ENCODE data around the gene ZNF785. TPM values are rescaled to one million over a fixed set of nuclear protein-coding genes. Genes with fewer than 3 reads are reported as not detected.
"Not testable (repeated sequence)": the region's sequence is repeated elsewhere in the genome, so short reads cannot be mapped to it uniquely, and the experiment has no call there.

The ZNF785 gene
- total RNA-seq: 10.4 TPM

- H3K4me3 ChIP-seq (ENCODE audit: low read length in 3 of 3): peak within 1 kb of the TSS; percentile 93 to 99 (median 98)
- peak within 1 kb of the TSS; percentile 90 for H3K27ac ChIP-seq (ENCODE audit: low read depth, low read length)
- H3K9me3 ChIP-seq (ENCODE audit: control insufficient read depth in 3 of 3, low read length in 3 of 3): no peaks in the 10 kb centered on the region
- peaks cover 18 to 26% (median 20%) of the 10 kb centered on the region in 3 donors for H3K36me3 ChIP-seq (ENCODE audit: control insufficient read depth in 3 of 3, insufficient read depth in 3 of 3, low read length in 3 of 3)
- no peaks in the 10 kb centered on the region for H3K27me3 ChIP-seq (ENCODE audit: control insufficient read depth in 3 of 3, insufficient read depth in 3 of 3, low read length in 3 of 3)
- peaks cover 11 to 15% (median 11%) of the 10 kb centered on the region in 3 donors for H3K4me1 ChIP-seq (ENCODE audit: control insufficient read depth in 3 of 3, insufficient read depth in 3 of 3, low read length in 3 of 3)
- H3K9ac ChIP-seq (ENCODE audit: low read depth in 1 of 3, low read length in 3 of 3): peak within 1 kb of the TSS; percentile 91 to 94 (median 93)
Measured at GRCh38 chr16:30585400-30586191, at the start of gene ZNF785. Gene ZNF785 (minus strand): TSS chr16:30585697. CDS start chr16:30585611, 86 bp downstream.

DNA sequence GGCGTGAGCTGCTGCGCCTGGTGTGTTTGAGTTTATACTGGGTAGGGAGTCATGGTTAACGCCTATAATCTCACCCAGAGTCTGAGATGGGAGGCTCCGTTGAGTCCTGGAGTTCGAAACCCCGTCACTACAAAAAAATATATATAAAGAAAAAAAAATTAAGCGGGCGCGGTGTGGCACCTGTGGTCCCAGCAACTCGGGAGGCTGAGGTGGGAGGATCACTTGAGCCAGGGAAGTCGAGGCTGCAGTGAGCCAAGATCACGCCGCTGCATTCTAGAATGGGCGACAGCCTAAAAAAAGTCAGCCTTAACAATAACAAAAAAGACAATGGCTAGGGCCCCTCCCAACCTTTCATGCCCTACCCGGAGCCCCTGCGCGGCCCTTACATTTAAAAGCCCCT is 48.0 kb upstream of the ZNF785 start:
- peak overlapping the region; percentile 76 to 88 (median 84) for H3K9ac ChIP-seq (ENCODE audit: low read depth in 1 of 3, low read length in 3 of 3)
- no peaks in the 10 kb centered on the region for H3K27me3 ChIP-seq (ENCODE audit: control insufficient read depth in 3 of 3, insufficient read depth in 3 of 3, low read length in 3 of 3)
- H3K4me3 ChIP-seq (ENCODE audit: low read length in 3 of 3): peak overlapping the region; percentile 82 to 91 (median 86)
- H3K36me3 ChIP-seq (ENCODE audit: control insufficient read depth in 3 of 3, insufficient read depth in 3 of 3, low read length in 3 of 3): no peaks in the 10 kb centered on the region
- peaks cover 5 to 9% (median 8%) of the 10 kb centered on the region in 3 donors for H3K4me1 ChIP-seq (ENCODE audit: control insufficient read depth in 3 of 3, insufficient read depth in 3 of 3, low read length in 3 of 3)
- H3K9me3 ChIP-seq (ENCODE audit: control insufficient read depth in 3 of 3, low read length in 3 of 3): no peaks in the 10 kb centered on the region
- H3K27ac ChIP-seq (ENCODE audit: low read depth, low read length): peak overlapping the region; percentile 96

- not testable (repeated sequence) for H3K9ac ChIP-seq (ENCODE audit: low read depth in 1 of 3, low read length in 3 of 3); H3K9me3 ChIP-seq (ENCODE audit: control insufficient read depth in 3 of 3, low read length in 3 of 3); H3K4me3 ChIP-seq (ENCODE audit: low read length in 3 of 3); H3K27me3 ChIP-seq (ENCODE audit: control insufficient read depth in 3 of 3, insufficient read depth in 3 of 3, low read length in 3 of 3); H3K27ac ChIP-seq (ENCODE audit: low read depth, low read length); H3K36me3 ChIP-seq (ENCODE audit: control insufficient read depth in 3 of 3, insufficient read depth in 3 of 3, low read length in 3 of 3)
- H3K4me1 ChIP-seq (ENCODE audit: control insufficient read depth in 3 of 3, insufficient read depth in 3 of 3, low read length in 3 of 3): peaks cover 5 to 10% (median 8%) of the 10 kb centered on the region in 3 donors
Measured at GRCh38 chr16:30632454-30632853, 47.0 kb upstream of the ZNF785 start.

GRCh38 chr16:30628628-30629540 is 43.4 kb upstream of the ZNF785 start:
- Histone ChIP-seq H3K27ac (ENCODE audit: low read depth, low read length) (no peak overlapping the region), H3K4me1 (ENCODE audit: control insufficient read depth in 3 of 3, insufficient read depth in 3 of 3, low read length in 3 of 3) (peaks cover 0 to 6% (median 0%) of the 10 kb centered on the region in 3 donors), H3K36me3 (ENCODE audit: control insufficient read depth in 3 of 3, insufficient read depth in 3 of 3, low read length in 3 of 3) (no peaks in the 10 kb centered on the region), H3K9ac (ENCODE audit: low read depth in 1 of 3, low read length in 3 of 3) (peak overlapping the region in 1 of 3 donors; percentile 57), H3K27me3 (ENCODE audit: control insufficient read depth in 3 of 3, insufficient read depth in 3 of 3, low read length in 3 of 3) (peaks cover 0 to 4% (median 0%) of the 10 kb centered on the region in 3 donors), H3K4me3 (ENCODE audit: low read length in 3 of 3) (peak overlapping the region in 2 of 3 donors; percentile 38 to 73), H3K9me3 (ENCODE audit: control insufficient read depth in 3 of 3, low read length in 3 of 3) (no peaks in the 10 kb centered on the region)

GRCh38 chr16:30626236-30626635 is 40.7 kb upstream of the ZNF785 start:
- peaks cover 0 to 6% (median 0%) of the 10 kb centered on the region in 3 donors for H3K4me1 ChIP-seq (ENCODE audit: control insufficient read depth in 3 of 3, insufficient read depth in 3 of 3, low read length in 3 of 3)
- H3K27me3 ChIP-seq (ENCODE audit: control insufficient read depth in 3 of 3, insufficient read depth in 3 of 3, low read length in 3 of 3): peaks cover 0 to 4% (median 0%) of the 10 kb centered on the region in 3 donors
- H3K4me3 ChIP-seq (ENCODE audit: low read length in 3 of 3): no peak overlapping the region

DNA sequence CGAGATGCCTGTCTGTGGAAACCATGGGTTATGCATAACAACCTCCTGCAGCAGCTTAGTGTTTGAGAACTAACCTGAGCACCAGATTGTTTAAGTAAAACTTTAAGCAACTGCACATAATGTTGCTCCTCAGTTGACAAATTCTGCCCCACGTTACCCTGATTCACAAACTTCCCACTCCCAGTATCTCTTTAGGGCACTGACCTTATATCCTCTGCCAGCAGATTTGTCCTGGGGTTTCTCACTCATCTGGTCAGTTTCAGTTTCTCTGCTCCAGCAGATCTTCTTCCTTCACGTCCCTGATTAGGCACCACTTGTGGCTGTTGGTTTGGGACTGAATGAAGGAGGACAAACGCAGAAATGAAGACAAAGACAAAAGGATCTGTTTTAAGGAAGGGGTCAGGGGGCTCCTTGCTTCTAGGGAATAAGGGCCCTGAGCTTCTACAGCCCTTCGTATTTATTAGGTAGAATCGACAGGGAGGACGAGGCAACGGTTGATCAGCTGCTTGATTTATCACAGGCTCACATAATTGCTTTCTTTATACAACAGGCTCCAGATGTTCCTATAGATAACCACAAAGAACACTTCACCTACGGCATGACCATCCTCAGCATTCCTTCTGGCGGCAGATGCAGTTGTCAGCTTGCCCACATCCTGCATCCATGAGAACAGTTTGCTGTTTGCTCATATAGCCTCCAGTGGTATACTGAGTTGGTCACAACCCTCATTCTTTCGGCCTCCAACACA is 38.2 kb upstream of the ZNF785 start:
- H3K36me3 ChIP-seq (ENCODE audit: control insufficient read depth in 3 of 3, insufficient read depth in 3 of 3, low read length in 3 of 3): no peaks in the 10 kb centered on the region
- peaks cover 0 to 4% (median 0%) of the 10 kb centered on the region in 3 donors for H3K27me3 ChIP-seq (ENCODE audit: control insufficient read depth in 3 of 3, insufficient read depth in 3 of 3, low read length in 3 of 3)
- H3K9me3 ChIP-seq (ENCODE audit: control insufficient read depth in 3 of 3, low read length in 3 of 3): no peaks in the 10 kb centered on the region
- no peak overlapping the region for H3K9ac ChIP-seq (ENCODE audit: low read depth in 1 of 3, low read length in 3 of 3)
- no peak overlapping the region for H3K4me3 ChIP-seq (ENCODE audit: low read length in 3 of 3)
- no peak overlapping the region for H3K27ac ChIP-seq (ENCODE audit: low read depth, low read length)
- peaks cover 0 to 3% (median 0%) of the 10 kb centered on the region in 3 donors for H3K4me1 ChIP-seq (ENCODE audit: control insufficient read depth in 3 of 3, insufficient read depth in 3 of 3, low read length in 3 of 3)

More at GRCh38 chr16:30626236-30626635, 40.7 kb upstream of the ZNF785 start:
- Histone ChIP-seq H3K27ac (ENCODE audit: low read depth, low read length) (no peak overlapping the region), H3K9me3 (ENCODE audit: control insufficient read depth in 3 of 3, low read length in 3 of 3) (no peaks in the 10 kb centered on the region), H3K9ac (ENCODE audit: low read depth in 1 of 3, low read length in 3 of 3) (no peak overlapping the region), H3K36me3 (ENCODE audit: control insufficient read depth in 3 of 3, insufficient read depth in 3 of 3, low read length in 3 of 3) (no peaks in the 10 kb centered on the region)

DNA sequence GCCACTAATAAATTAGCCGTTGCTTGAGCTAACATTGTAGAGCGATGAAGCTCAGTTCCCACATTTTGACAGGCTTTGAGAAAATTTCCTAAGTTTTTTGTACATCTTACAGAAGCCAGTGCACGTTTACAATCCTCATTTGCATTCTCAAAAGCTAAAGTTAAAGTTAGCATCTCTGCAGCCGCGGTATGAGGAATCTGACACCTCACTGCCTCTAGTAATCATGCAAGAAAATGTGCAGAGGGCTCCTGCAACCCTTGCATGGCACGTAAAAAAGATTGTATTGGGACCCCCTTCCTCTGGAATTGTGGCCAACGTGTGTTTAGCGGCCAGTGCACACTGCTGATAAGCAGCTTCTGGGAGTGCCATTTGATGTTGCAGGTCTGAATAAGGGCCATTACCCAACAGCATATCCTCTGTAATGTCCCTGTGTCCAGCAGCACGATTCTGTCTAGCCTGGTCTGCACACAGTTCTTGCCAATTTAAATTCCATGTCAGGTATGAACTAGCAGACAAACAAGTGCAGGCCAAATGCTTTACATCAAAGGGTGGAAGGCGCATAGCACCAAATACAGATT is 37.0 kb upstream of the ZNF785 start:
- no peaks in the 10 kb centered on the region for H3K4me1 ChIP-seq (ENCODE audit: control insufficient read depth in 3 of 3, insufficient read depth in 3 of 3, low read length in 3 of 3)
- H3K27me3 ChIP-seq (ENCODE audit: control insufficient read depth in 3 of 3, insufficient read depth in 3 of 3, low read length in 3 of 3): peaks cover 0 to 4% (median 0%) of the 10 kb centered on the region in 3 donors
- H3K9me3 ChIP-seq (ENCODE audit: control insufficient read depth in 3 of 3, low read length in 3 of 3): no peaks in the 10 kb centered on the region
- H3K4me3 ChIP-seq (ENCODE audit: low read length in 3 of 3): no peak overlapping the region
- H3K27ac ChIP-seq (ENCODE audit: low read depth, low read length): no peak overlapping the region
- no peak overlapping the region for H3K9ac ChIP-seq (ENCODE audit: low read depth in 1 of 3, low read length in 3 of 3)
- H3K36me3 ChIP-seq (ENCODE audit: control insufficient read depth in 3 of 3, insufficient read depth in 3 of 3, low read length in 3 of 3): no peaks in the 10 kb centered on the region

GRCh38 chr16:30621765-30622164 is 36.3 kb upstream of the ZNF785 start:
- H3K27me3 ChIP-seq (ENCODE audit: control insufficient read depth in 3 of 3, insufficient read depth in 3 of 3, low read length in 3 of 3): peaks cover 0 to 4% (median 0%) of the 10 kb centered on the region in 3 donors
- no peaks in the 10 kb centered on the region for H3K36me3 ChIP-seq (ENCODE audit: control insufficient read depth in 3 of 3, insufficient read depth in 3 of 3, low read length in 3 of 3)
- H3K4me1 ChIP-seq (ENCODE audit: control insufficient read depth in 3 of 3, insufficient read depth in 3 of 3, low read length in 3 of 3): no peaks in the 10 kb centered on the region
- no peak overlapping the region for H3K9ac ChIP-seq (ENCODE audit: low read depth in 1 of 3, low read length in 3 of 3)
- no peak overlapping the region for H3K4me3 ChIP-seq (ENCODE audit: low read length in 3 of 3)
- no peaks in the 10 kb centered on the region for H3K9me3 ChIP-seq (ENCODE audit: control insufficient read depth in 3 of 3, low read length in 3 of 3)
- no peak overlapping the region for H3K27ac ChIP-seq (ENCODE audit: low read depth, low read length)

DNA sequence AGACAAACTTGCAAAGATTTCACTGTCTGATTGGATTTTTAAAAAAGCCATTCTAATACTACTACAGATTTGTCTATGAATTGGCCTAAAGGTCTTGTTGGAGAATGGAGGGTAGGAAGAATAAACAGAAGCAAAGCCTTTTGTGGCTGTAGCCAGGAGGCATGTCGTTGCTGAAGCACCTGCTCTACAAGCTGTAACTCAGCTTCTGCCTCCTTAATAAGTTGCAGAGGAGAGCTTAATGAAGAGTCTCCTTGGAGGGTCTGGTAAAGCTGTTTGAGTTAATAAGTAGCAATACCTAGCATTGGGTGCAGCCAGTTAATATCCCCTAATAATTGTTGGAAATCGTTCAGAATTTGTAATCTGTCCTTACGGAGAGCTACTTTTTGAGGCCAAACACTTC is 34.7 kb upstream of the ZNF785 start:
- Histone ChIP-seq H3K9ac (ENCODE audit: low read depth in 1 of 3, low read length in 3 of 3) (no peak overlapping the region), H3K9me3 (ENCODE audit: control insufficient read depth in 3 of 3, low read length in 3 of 3) (no peaks in the 10 kb centered on the region), H3K36me3 (ENCODE audit: control insufficient read depth in 3 of 3, insufficient read depth in 3 of 3, low read length in 3 of 3) (no peaks in the 10 kb centered on the region), H3K4me1 (ENCODE audit: control insufficient read depth in 3 of 3, insufficient read depth in 3 of 3, low read length in 3 of 3) (no peaks in the 10 kb centered on the region), H3K27me3 (ENCODE audit: control insufficient read depth in 3 of 3, insufficient read depth in 3 of 3, low read length in 3 of 3) (peaks cover 0 to 6% (median 0%) of the 10 kb centered on the region in 3 donors), H3K4me3 (ENCODE audit: low read length in 3 of 3) (no peak overlapping the region), H3K27ac (ENCODE audit: low read depth, low read length) (no peak overlapping the region)

All from skeletal muscle tissue (tissue), 4 donors.